GM21737 (cell line): ENCODE measurements around the gene ASTN2.

ENCODE experiments used
- ATAC-seq: cut with Tn5 transposase; IDR thresholded peaks from one replicate; pipeline ENCODE4 v1.9.1; 2021; ENCODE audit warnings: mild to moderate bottlenecking, moderate library complexity; ENCODE audit not compliant: unreplicated experiment

The ASTN2 gene

DNA sequence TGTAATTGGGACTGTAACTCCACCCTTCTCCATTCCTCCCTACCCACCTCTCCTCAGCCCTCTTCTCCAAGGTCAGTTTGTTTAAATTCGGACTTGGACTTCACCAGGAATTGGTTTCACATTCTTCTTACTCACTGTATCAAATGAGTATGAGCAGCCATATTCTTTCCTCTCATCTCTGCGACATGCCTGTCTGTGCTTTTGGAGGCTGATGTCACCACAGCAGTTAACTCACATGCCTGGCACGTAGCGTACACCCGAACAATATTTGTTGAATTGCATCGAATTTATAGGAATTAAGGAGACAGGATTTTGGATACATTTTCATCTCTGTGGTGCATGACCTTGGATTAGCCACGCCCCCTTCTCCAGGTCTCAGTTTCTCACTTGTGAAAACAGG lies 291.1 kb downstream of the ASTN2 start:
- ATAC-seq: no peak

DNA sequence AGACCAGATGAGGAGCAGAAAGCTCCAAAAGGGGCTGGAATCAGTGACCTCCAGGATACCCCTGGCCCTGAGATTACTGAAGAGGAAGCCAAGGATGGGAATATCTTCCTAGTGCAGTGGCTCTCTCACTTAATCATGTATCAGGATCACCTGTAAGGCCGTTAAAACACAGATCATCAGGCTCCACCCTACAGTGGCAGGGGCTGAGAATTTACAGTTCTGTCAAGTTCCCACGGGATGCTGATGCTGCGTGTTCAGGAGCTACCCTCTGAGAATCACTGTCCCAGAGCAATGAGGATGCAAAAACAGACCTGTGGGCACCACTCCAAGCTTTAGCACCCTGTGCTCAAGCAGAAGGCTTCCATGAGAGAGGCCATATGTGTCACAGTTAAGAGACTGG lies 291.9 kb downstream of the ASTN2 start:
- ATAC-seq: no peak

DNA sequence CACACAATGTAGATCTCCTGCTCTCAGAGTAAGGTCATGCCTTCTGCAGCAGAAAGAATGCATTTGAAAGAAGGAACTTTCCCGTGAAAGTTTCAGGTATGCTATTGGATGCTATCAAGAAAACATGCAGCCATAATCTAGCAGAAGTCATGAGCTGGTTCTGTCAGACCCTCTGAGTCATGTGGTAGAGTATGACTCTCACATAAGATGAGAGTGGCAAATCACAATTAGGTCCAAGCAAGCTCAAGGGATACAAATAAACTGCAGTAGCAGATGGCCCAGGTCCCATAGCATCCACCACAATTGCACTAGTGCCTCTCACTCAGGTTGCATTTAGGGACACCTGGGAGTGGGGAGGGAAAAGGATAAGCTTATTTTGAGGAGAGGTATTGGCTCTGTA lies 292.8 kb downstream of the ASTN2 start:
- no peak for ATAC-seq

DNA sequence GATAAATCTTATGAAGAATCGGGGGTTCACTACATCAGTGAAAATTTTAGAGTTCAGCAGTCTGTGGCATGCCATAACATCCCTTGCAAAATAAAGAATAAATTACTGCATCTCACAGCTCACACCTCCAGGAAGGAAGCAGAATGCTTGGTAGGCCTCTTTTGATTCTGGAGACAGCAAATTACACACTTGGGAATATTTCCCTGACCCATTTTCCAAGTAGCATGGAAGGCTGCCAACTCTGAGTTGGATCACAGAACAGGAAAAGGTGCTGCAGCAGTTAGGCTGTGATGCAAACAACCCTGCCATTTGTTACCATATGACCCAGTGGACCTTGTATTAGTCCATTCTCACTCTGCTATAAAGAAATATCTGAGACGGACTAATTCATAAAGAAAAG lies 293.5 kb downstream of the ASTN2 start:
- ATAC-seq: no peak

DNA sequence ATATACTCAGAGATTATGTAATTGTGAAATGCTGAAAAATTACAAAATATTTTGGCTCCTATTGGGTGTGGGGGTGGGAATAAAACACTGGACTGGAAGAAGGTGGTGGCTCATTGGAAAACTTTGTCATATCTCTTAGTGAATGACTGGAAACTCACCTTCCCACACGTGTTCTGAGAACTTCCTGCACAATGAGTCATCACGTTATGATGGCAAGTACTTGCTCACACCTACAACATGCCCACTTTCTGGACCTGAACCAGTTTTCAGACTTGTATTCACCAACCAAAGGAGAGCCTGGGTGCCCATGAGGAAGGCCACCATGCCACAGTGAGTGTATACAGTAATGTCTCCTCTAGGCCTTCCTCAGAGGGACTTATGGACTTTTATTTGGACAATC lies 294.8 kb downstream of the ASTN2 start:
- ATAC-seq: no peak

DNA sequence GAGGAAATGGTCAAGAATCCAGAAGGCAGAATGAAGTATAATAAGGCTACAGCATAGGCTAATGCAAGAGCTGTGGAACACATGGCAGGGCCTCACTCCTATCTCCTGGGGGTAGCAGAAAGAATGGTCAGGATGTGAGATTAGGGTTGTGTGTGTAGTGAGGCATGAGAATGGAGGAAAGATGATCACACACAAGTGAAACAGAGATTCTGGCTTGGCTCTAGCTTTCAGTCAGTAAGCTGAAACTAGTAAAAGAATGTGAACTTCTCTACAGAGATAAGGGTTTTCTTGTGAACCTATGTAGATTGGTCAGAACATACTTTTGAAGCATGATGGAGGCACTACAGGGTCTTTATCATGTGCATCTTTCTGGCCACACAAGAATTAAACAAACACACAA lies 298.8 kb downstream of the ASTN2 start:
- peak; percentile 68 for ATAC-seq

DNA sequence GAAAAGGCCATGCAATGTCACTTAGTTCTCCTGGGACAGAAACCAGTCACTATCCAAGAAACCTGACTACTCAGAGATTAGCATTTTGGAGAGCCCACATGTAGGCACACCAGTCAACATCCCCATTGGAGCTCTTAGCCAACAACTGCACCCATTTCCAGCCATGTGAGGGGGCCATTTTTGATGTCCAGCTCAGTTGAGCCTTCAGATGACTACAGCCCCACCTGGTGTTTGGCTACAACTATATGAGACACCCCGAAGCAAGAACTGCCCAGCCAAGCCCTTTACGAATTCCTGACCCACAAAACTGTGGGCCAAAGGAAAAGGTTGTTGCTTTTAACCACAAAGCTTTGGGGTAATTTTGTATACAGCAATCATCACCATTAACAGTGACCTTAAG lies 300.1 kb downstream of the ASTN2 start:
- no peak for ATAC-seq

DNA sequence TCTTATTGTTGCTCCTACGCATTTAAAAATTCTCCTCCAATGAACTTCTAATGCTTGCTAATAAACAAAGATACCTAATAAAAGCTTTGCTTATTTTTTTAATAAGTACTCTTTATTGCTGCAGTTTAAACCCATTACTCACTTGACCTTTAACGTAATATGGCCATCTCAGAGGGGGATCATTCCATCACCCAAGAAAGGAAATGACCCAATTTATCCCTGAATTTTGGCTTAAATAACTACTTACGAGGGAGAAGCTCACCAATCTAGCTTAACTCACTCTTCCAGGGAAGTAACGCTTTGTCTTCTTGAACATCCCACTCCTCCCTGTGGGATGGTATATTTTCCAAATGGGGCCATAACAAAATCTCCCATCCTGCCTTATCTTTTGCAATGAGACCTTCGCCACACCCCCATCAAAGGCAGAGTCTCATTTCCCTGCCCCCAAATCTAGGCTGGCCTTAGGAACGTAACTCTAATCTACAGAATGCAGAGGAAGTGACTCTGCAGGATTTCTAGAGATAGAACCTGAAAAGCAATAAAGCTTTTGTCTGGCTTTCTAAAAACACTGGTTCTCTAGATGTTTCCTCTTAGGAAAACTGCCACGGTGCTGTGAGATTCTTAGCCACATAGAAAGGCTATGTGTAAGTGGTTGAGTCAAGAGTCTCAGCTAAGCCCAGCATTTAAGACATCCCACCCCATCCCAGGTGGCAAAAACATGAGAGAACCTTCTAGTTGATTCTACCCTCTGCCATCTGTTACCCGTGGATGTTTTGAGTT lies 310.0 kb downstream of the ASTN2 start:
- ATAC-seq: no peak

DNA sequence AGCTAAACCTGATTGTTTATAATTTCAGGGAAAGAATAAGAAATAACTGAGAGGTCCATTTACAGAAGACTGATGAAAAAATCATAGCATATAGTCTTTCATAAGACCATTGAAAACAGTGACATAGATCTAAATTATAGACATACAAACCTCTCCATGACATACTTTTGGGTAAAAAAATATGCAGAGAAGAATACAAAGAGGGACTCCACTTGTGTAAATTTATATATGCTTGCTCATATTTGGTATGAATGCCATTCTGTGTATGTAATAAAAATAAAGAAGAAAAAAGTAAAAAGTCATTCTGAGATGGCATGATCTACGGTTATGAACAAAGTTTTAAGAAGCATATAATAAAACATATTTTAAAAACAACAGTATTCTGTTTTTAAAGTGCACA lies 310.7 kb downstream of the ASTN2 start:
- no peak for ATAC-seq

DNA sequence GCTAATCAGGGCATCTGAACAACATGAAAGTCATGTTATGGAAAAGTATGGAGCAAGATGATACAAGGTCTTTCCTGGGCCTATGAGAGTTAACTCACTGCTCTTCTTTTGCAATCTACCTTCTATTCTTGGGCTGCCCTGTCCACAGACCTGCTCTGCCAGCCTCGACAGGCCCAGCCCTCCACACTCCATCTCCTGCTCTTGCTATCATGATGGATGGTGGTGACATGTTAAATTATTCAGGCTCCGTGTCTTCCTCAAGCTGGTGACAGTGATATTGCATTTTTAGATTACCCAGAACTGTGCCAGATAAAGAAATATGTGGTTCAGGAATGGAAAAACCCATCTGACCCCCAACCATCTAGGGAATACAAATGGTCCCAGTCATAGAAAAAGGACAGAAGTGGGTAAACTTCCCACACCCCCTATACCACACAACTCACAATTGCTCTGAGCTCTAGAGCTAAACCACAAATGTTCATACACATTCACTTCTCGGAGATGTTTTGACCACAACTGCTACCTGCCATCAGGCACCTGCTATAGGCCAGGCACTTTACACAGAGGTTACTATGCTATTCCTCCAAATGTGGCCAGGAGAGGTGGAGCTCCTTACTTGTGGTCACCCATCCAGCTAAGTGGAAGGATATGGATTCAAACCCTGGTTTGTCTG lies 311.3 kb downstream of the ASTN2 start:
- ATAC-seq: no peak

DNA sequence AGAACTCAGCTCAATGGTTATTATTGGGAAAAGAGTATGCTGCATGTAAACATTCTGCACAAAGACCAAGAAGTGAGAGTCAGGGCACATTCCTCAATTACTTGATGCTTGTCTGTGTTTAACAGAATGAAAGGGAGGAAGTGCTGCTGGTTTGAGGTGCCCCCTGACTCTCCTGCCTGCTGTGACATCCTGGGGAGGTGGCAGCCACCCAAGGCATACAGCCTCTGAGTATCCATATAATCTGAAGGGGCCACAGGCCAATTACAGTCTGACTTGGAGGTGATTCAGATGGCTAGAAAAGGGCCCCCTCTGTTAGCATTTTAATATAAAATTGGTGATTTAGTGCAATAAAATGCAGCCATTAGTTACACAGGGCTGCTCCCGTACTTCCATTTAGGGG lies 313.8 kb downstream of the ASTN2 start:
- no peak for ATAC-seq

DNA sequence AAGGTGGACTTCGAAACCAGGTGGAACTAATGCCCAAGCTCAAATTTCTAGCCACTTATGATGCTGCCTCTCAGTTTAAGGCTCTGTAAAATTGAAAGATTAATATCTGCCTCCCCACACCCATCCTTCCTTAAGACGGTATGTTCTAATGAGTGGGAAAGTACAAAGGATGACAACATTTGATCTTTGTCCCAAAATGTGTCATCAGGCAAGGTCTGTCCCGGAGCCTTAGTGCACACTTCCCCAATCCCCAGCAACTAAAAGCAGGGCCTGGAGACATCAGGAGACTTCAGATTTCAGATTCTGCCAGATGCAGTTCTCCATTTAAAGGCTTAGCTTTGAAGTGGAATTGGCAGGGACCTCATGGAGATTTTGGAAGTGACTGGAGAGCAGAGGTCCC lies 316.5 kb downstream of the ASTN2 start:
- ATAC-seq: no peak

DNA sequence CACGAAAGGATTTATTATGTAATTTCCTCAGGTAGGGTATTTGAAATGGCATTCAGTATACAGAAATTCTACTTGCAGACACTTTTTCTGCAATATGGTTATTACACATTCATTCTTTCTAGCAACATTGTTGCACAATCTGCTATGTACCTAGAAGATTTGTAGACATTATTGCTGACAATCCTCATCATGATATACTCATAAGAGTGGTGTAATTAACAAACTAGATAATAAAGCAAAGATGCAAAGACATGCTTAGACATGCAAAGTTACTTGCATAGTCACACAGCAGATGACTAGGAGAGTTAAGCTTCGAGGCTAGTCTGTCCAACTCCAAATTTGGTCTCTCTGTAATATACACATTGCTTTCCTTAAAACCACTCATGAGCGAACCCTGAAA lies 317.1 kb downstream of the ASTN2 start:
- no peak for ATAC-seq

DNA sequence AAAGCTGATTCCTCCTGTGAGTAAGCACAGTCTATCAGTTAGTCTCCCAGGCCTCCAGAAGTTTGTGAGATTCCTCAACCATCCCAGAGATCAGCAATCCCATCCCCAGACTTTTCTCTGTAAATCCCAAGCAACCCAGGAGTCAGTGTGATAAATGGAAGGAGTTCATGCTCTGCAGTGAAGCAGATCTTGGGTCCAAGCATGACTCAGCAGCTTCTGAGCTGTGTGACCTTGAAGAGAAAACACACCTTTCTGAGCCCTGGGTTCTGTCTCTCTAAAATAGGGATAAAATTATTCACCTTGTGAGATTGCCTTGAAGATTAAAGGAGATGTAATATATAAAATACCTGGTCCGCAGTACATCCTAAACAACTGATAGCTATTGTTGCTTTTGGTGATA lies 318.7 kb downstream of the ASTN2 start:
- no peak for ATAC-seq

DNA sequence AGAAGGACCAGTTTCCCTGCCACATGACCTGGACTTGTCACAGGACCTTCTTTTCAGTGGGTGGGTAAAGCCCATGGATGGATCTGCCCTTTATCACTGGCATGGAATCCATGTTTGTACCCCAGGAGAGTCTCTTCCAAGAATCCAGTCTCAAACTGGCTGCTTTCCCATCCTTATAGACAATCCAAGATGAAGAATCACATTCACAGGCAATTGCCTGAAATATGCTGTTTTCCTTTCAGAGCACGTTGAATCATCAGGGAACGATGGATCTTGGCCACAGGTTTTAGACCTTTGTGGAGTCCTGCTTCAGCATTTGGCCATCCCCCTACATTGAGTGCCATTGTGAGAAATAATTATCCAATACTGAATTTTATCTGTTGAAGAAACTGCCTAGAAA lies 319.8 kb downstream of the ASTN2 start:
- ATAC-seq: no peak

DNA sequence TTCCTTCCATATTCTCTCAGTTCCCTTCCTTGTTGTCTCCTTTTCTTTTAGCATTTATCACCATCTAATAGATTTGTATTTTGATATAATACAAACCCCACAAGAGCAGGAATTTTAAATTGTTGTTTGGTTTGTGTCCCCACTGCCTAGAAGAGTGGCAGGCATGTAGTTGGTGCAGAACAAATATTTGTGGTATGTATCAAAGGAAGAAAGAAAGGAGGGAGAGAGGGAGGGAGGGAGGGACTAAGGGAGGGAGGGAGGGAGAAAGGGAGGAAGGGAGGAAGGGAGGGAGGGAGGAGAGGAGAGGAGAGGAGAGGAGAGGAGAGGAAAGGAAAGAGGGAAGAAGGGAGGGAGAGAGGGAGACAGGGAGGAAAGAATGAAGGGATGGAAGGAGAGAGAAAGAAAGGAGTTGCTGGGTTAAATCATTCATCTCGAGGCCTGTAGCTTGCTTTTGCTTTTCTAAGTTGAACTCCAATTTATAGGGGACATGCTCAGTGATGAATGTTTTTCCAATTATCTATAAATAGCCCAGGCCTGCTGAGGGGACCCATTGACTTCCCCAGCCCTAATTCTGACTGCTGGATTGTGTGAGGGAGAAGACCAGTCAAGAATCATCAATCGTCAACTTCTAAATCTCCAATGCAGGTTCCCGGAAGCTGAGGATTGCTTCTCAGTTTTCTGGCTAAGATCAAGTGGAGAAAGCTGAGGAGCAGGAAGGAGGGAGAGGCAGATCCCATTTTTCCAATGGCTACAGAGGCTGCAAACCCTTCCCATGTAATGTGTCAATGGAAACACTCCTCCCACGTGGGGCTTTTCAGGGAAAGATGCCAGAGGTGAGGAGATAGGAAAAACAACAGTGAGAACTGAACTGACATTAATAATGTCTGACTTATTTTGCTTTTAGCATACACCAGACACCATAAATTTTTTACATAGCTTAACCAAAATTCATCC lies 320.7 kb downstream of the ASTN2 start:
- no peak for ATAC-seq

DNA sequence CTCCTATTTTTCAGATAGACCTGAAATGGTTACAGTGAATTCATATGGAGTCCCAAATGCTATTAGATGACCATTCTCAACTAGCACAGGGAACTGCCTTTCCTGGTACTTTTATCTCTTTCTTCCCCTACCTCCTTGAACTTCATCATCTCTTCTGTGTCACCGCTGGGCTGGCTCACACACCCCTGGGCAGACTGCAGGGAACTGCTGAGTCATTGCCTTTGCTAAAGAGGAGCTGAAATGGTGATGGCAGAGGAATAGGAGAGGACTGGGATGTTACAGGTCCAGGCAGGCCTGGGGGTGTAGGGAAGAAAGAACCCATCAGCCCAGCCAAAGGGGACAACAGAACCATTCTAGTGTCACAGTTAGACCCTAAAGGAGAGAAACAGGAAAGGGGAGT lies 322.3 kb downstream of the ASTN2 start:
- ATAC-seq: no peak

DNA sequence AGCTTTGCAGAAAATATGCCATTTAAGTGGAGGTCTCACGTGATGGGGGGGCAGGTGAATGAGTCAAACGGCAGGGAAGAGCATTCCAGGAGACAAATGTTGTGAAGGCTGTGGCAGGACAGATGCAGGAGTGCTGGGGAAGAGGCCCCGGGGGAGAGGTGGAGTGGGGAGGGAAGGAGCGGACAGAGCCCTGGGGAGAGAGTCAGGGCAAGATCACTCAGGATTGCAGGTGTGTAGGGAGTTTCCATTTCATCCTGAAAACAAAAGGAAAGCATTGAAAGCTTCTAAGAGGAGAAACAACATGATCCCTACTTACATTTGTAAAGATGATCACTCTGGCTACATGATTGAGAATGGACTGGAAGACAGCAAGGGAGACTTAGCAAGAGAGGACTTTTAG lies 323.3 kb downstream of the ASTN2 start:
- ATAC-seq: no peak

DNA sequence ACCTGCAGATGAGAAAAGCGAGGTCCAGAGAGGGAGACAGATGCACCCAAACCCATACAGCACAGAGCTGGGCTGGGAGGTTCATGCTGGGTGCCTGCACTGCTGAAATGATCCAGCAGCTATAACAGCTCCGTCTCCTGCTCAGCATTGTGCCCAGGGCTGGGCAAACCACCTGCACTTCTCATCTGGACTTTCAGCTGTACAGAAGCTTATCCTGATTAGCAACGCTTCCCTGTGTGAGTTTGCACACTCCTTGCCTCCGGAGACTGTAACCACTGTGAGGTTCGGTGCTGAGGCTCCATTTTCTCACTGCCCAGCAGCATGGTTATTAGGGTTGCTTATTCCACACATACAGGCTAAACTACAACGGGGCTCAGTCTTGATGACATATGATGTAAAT lies 326.1 kb downstream of the ASTN2 start:
- no peak for ATAC-seq

DNA sequence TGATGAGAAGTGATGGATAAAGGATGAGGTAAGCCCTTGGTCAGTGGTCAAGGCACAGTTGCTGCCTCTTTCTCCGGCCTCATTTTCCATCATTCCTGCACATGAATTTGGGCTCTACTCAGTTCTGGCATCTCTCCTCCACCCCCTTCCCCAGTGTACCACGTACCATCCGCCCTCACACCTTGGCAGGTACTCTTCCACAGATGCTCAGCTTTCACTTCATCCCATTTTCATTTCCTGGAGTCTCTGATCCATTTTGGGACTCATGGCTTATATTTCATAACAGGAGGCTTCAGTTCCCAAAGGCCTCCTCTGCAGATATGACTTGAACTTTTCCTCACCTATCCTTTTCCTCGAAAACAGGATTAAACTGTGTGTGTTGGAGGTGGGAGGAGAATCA lies 326.7 kb downstream of the ASTN2 start:
- no peak for ATAC-seq

DNA sequence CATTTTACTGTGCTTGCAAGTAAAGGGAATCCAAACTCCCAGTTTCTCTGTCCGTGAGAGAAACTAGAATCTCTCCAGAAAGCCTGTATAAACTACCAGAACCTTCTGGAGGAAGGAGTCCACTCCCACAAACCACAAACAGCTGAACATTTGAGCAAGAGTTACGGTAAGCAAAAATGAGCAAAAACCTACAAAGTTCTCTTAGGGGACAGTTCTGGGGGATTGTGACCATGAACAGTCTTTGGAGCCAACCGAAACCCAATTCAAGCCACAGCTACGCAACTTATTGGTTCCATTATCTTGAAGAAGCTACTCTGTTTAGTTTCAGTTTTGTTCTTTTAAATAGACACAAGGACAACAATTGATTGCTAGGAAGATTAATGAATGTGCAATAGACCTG lies 330.6 kb downstream of the ASTN2 start:
- no peak for ATAC-seq

DNA sequence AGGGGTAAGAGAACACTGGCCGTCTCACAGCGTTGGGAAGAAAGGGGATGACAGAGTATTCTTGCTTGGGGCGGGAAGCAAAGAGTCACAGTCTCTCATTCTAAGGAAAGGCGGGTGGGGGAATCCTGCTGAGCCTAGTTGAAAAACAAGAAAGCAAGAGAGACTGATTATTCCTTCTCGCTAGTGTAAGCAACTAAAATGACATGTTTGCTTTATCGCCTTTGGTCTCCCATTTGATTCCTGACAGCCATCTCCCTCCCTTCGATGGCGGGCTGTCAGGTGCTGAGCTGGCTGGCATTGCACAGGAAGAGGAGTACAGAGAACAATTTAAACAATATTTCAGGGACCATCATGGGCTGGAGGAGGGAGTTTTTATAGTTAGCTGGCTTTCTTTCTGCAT lies 331.3 kb downstream of the ASTN2 start:
- ATAC-seq: no peak
